Stomach smooth muscle (tissue), 2 donors: ENCODE measurements around the gene TYRO3.

Source experiments
- H3K27ac ChIP-seq: one replicate; pipeline ENCODE4 v1.7.0; 2013; ENCODE audit warnings: mild to moderate bottlenecking, low read length, inconsistent platforms
- H3K27me3 ChIP-seq, 2 donors: one replicate each; pipeline ENCODE4 v1.7.0; 2013; ENCODE audit warnings: low read length in 2 of 2; ENCODE audit not compliant: insufficient read depth in 2 of 2, control insufficient read depth in 1 of 2
- H3K36me3 ChIP-seq, 2 donors: one replicate each; pipeline ENCODE4 v1.7.0; 2013; ENCODE audit warnings: low read length in 2 of 2; ENCODE audit not compliant: control insufficient read depth in 2 of 2, insufficient read depth in 2 of 2
- H3K4me1 ChIP-seq: one replicate; pipeline ENCODE4 v1.7.0; 2013; ENCODE audit warnings: low read length; ENCODE audit not compliant: control insufficient read depth, insufficient read depth
- H3K4me3 ChIP-seq, 2 donors: one replicate each; pipeline ENCODE4 v1.7.0; 2013; ENCODE audit warnings: low read length in 2 of 2
- H3K9ac ChIP-seq, 2 donors: one replicate each; pipeline ENCODE4 v1.7.0; 2013; ENCODE audit warnings: low read length in 2 of 2, mild to moderate bottlenecking in 1 of 2
- H3K9me3 ChIP-seq, 2 donors: one replicate each; pipeline ENCODE4 v1.7.0; 2013; ENCODE audit warnings: low read length in 2 of 2; ENCODE audit not compliant: control insufficient read depth in 2 of 2
- donor health status: healthy.
- donor health status: Pancreatic carcinoma.

The TYRO3 gene

GRCh38 chr15:41572866-41573265 is 13.9 kb downstream of the TYRO3 start:
- no peaks in the 10 kb centered on the region for H3K4me1 ChIP-seq
- H3K9ac ChIP-seq, result no peak overlapping the region
- H3K27ac ChIP-seq, result no peak overlapping the region
- peaks cover 3 to 12% of the 10 kb centered on the region in 2 donors for H3K36me3 ChIP-seq
- no peaks in the 10 kb centered on the region for H3K27me3 ChIP-seq
- H3K4me3 ChIP-seq, result no peak overlapping the region
- H3K9me3 ChIP-seq, result no peaks in the 10 kb centered on the region

- Histone ChIP-seq H3K36me3 (peaks cover 3 to 12% of the 10 kb centered on the region in 2 donors), H3K27ac (no peak overlapping the region), H3K4me1 (no peaks in the 10 kb centered on the region), H3K9me3 (no peaks in the 10 kb centered on the region), H3K9ac (no peak overlapping the region), H3K4me3 (no peak overlapping the region), H3K27me3 (no peaks in the 10 kb centered on the region)
Measured at GRCh38 chr15:41573396-41573795, 14.4 kb downstream of the TYRO3 start.

GRCh38 chr15:41574158-41574557 is 15.1 kb downstream of the TYRO3 start:
- Histone ChIP-seq H3K4me1 (no peaks in the 10 kb centered on the region), H3K4me3 (no peak overlapping the region), H3K27ac (no peak overlapping the region), H3K9ac (no peak overlapping the region), H3K36me3 (peaks cover 3 to 12% of the 10 kb centered on the region in 2 donors), H3K27me3 (no peaks in the 10 kb centered on the region), H3K9me3 (no peaks in the 10 kb centered on the region)

GRCh38 chr15:41575282-41575681 is 16.3 kb downstream of the TYRO3 start:
- no peak overlapping the region for H3K27ac ChIP-seq
- H3K36me3 ChIP-seq, result peaks cover 0 to 10% of the 10 kb centered on the region in 2 donors
- no peaks in the 10 kb centered on the region for H3K4me1 ChIP-seq
- H3K9ac ChIP-seq, result no peak overlapping the region
- H3K27me3 ChIP-seq, result no peaks in the 10 kb centered on the region
- no peak overlapping the region for H3K4me3 ChIP-seq
- no peaks in the 10 kb centered on the region for H3K9me3 ChIP-seq

GRCh38 chr15:41577863-41578735 is 19.1 kb downstream of the TYRO3 start:
- Histone ChIP-seq H3K36me3 (no peaks in the 10 kb centered on the region), H3K9me3 (no peaks in the 10 kb centered on the region), H3K4me3 (no peak overlapping the region), H3K4me1 (no peaks in the 10 kb centered on the region), H3K27me3 (no peaks in the 10 kb centered on the region), H3K27ac (no peak overlapping the region), H3K9ac (no peak overlapping the region)

- no peak overlapping the region for H3K9ac ChIP-seq
Measured at GRCh38 chr15:41578736-41579383, 19.8 kb downstream of the TYRO3 start.

GRCh38 chr15:41581110-41581509 is 22.1 kb downstream of the TYRO3 start:
- no peak overlapping the region for H3K4me3 ChIP-seq
- peaks cover 8% of the 10 kb centered on the region for H3K4me1 ChIP-seq
- no peaks in the 10 kb centered on the region for H3K36me3 ChIP-seq
- no peaks in the 10 kb centered on the region for H3K9me3 ChIP-seq
- no peak overlapping the region for H3K9ac ChIP-seq
- H3K27ac ChIP-seq, result no peak overlapping the region
- no peaks in the 10 kb centered on the region for H3K27me3 ChIP-seq

More at GRCh38 chr15:41578736-41579383, 19.8 kb downstream of the TYRO3 start:
- Histone ChIP-seq H3K9me3 (no peaks in the 10 kb centered on the region), H3K4me1 (no peaks in the 10 kb centered on the region), H3K27me3 (no peaks in the 10 kb centered on the region), H3K36me3 (no peaks in the 10 kb centered on the region), H3K27ac (no peak overlapping the region), H3K4me3 (no peak overlapping the region)

GRCh38 chr15:41583795-41584194 is 24.8 kb downstream of the TYRO3 start:
- Histone ChIP-seq H3K9ac (no peak overlapping the region), H3K4me3 (no peak overlapping the region), H3K27me3 (no peaks in the 10 kb centered on the region), H3K27ac (no peak overlapping the region), H3K4me1 (peaks cover 8% of the 10 kb centered on the region), H3K36me3 (no peaks in the 10 kb centered on the region), H3K9me3 (no peaks in the 10 kb centered on the region)

- H3K4me3 ChIP-seq, result peak overlapping the region; percentile 59 to 76
- peak overlapping the region; percentile 55 for H3K27ac ChIP-seq
- H3K9me3 ChIP-seq, result no peaks in the 10 kb centered on the region
- H3K9ac ChIP-seq, result peak overlapping the region; percentile 59 to 64
- no peaks in the 10 kb centered on the region for H3K36me3 ChIP-seq
- no peaks in the 10 kb centered on the region for H3K27me3 ChIP-seq
- peaks cover 8% of the 10 kb centered on the region for H3K4me1 ChIP-seq
Measured at GRCh38 chr15:41584636-41585126, 25.7 kb downstream of the TYRO3 start.

- Histone ChIP-seq H3K9ac (peak overlapping the region; percentile 59 to 68), H3K9me3 (no peaks in the 10 kb centered on the region), H3K4me1 (peaks cover 8% of the 10 kb centered on the region), H3K27me3 (no peaks in the 10 kb centered on the region), H3K36me3 (no peaks in the 10 kb centered on the region), H3K27ac (peak overlapping the region; percentile 55), H3K4me3 (peak overlapping the region; percentile 59 to 76)
Measured at GRCh38 chr15:41585127-41586047, 26.4 kb downstream of the TYRO3 start.
